SK-N-SH (cell line): ENCODE data around the gene PHLPP1. TPM values are rescaled to one million over a fixed set of nuclear protein-coding genes. Genes with fewer than 3 reads are reported as not detected.

Experiments used
- CTCF ChIA-PET: fragments of 300-600, 350-600 bp; formaldehyde crosslinking; extraction: SDS; loops from one replicate; lab custom pipeline; 2021; lab: Yijun Ruan, JAX
- POLR2A ChIA-PET: fragments of 350-600 bp; sonication (Branson Sonifier 250); formaldehyde crosslinking; extraction: SDS; loops from one replicate; lab custom pipeline; 2020; ENCODE audit warnings: antibody characterized with exemption, inconsistent platforms; lab: Yijun Ruan, JAX
- DNase-seq: peaks from one replicate; pipeline ENCODE4 v3.0.0; 2012
- H2AFZ ChIP-seq: fragments of 200-600 bp; sonication (generic); 2 replicates; pipeline ENCODE4 v1.8.1; 2016; ENCODE audit warnings: antibody characterized with exemption, mild to moderate bottlenecking, low read depth
- H3F3A ChIP-seq: fragments of 200-600 bp; sonication (generic); replicated peaks from 2 replicates; pipeline ENCODE3; 2016; ENCODE audit warnings: antibody characterized with exemption, mild to moderate bottlenecking; ENCODE audit not compliant: insufficient read depth
- H3K27ac ChIP-seq, 2 experiments: fragments of 200-500 bp in 1 of 2; fragments of 200-600 bp in 1 of 2; sonication (Bioruptor generic) in 1 of 2; sonication (generic), shearing (Covaris generic) in 1 of 2; 2 replicates each; pipeline versions ENCODE4 v1.5.1 to v1.6.1; 2014 to 2016; ENCODE audit warnings: low read depth in 2 of 2, inconsistent platforms in 1 of 2, low read length in 1 of 2, mild to moderate bottlenecking in 1 of 2, mixed read lengths in 1 of 2
- H3K27me3 ChIP-seq: fragments of 200-600 bp; sonication (generic), shearing (Covaris generic); 2 replicates; pipeline ENCODE4 v1.6.1; 2016; ENCODE audit warnings: mixed run types; ENCODE audit not compliant: insufficient read depth
- H3K36me3 ChIP-seq, 2 experiments: fragments of 200-500 bp in 1 of 2; fragments of 200-600 bp in 1 of 2; sonication (Bioruptor generic) in 1 of 2; sonication (generic) in 1 of 2; replicated peaks in 1 of 2; 2 replicates each; pipeline versions ENCODE3 to v1.5.1; 2014 to 2016; ENCODE audit warnings: low read length in 1 of 2, mild to moderate bottlenecking in 1 of 2; ENCODE audit not compliant: insufficient read depth in 2 of 2, control insufficient read depth in 1 of 2
- H3K4me1 ChIP-seq, 2 experiments: fragments of 200-500 bp in 1 of 2; fragments of 200-600 bp in 1 of 2; sonication (Bioruptor generic) in 1 of 2; sonication (generic), shearing (Covaris generic) in 1 of 2; 2 replicates each; pipeline versions ENCODE4 v1.5.1 to v1.6.1; 2014 to 2016; ENCODE audit warnings: low read depth in 1 of 2, low read length in 1 of 2, mixed run types in 1 of 2; ENCODE audit not compliant: insufficient read depth in 2 of 2, control insufficient read depth in 1 of 2
- H3K4me2 ChIP-seq: fragments of 200-600 bp; sonication (generic), shearing (Covaris generic); 2 replicates; pipeline ENCODE4 v1.6.1; 2017; ENCODE audit warnings: mixed run types
- H3K4me3 ChIP-seq, 2 experiments: fragments of 200-500 bp in 1 of 2; fragments of 200-600 bp in 1 of 2; sonication (Bioruptor generic) in 1 of 2; sonication (generic), shearing (Covaris generic) in 1 of 2; 2 replicates each; pipeline versions ENCODE4 v1.5.1 to v1.8.1; 2014 to 2016; ENCODE audit warnings: low read depth in 2 of 2, inconsistent platforms in 1 of 2, low read length in 1 of 2, mild to moderate bottlenecking in 1 of 2, mixed read lengths in 1 of 2, moderate library complexity in 1 of 2
- H3K79me2 ChIP-seq: fragments of 200-600 bp; sonication (generic); 2 replicates; pipeline ENCODE4 v1.8.1; 2017; ENCODE audit warnings: mild to moderate bottlenecking; ENCODE audit not compliant: insufficient read depth
- H3K9ac ChIP-seq: fragments of 200-600 bp; sonication (generic); 2 replicates; pipeline ENCODE4 v1.6.1; 2017; ENCODE audit warnings: mixed run types
- H3K9me2 ChIP-seq: fragments of 200-600 bp; sonication (generic); 2 replicates; pipeline ENCODE4 v1.6.1; 2017; ENCODE audit warnings: mixed run types
- H3K9me3 ChIP-seq: fragments of 200-600 bp; sonication (generic); 2 replicates; pipeline ENCODE4 v1.6.1; 2017; ENCODE audit warnings: mixed run types, mild to moderate bottlenecking, moderate library complexity
- H4K20me1 ChIP-seq: fragments of 200-600 bp; sonication (generic); 2 replicates; pipeline ENCODE4 v1.6.1; 2017; ENCODE audit warnings: mild to moderate bottlenecking, mixed run types; ENCODE audit not compliant: insufficient read depth
- CHD2 ChIP-seq: fragments of 150-350 bp; IDR thresholded peaks from 2 replicates; pipeline ENCODE4 v1.6.1; 2018; ENCODE audit warnings: low read length; ENCODE audit not compliant: partially characterized antibody
- FOXJ3 ChIP-seq: sonication (generic); formaldehyde crosslinking; IDR thresholded peaks from 2 replicates; pipeline ENCODE4 v1.5.1; 2020; ENCODE audit warnings: mild to moderate bottlenecking, missing genetic modification reagents
- FOXM1 ChIP-seq: IDR thresholded peaks from 2 replicates; pipeline ENCODE4 v1.4.0; 2012; ENCODE audit warnings: low read depth, mild to moderate bottlenecking
- GATA2 ChIP-seq: sonication (generic); formaldehyde crosslinking; IDR thresholded peaks from 2 replicates; pipeline ENCODE4 v1.5.0; 2020; ENCODE audit warnings: mild to moderate bottlenecking, missing genetic modification reagents
- JUND ChIP-seq: IDR thresholded peaks from 2 replicates; pipeline ENCODE4 v1.4.0; 2012
- MXI1 ChIP-seq: IDR thresholded peaks from 2 replicates; pipeline ENCODE4 v1.6.1; 2012; ENCODE audit warnings: mild to moderate bottlenecking, low read depth, low read length, improper control_type of control experiment
- NFIC ChIP-seq: IDR thresholded peaks from 2 replicates; pipeline ENCODE4 v1.4.0; 2012; ENCODE audit warnings: borderline replicate concordance
- RFX5 ChIP-seq: IDR thresholded peaks from 2 replicates; pipeline ENCODE4 v1.6.1; 2012; ENCODE audit warnings: mild to moderate bottlenecking, improper control_type of control experiment, low read length
- SIN3A ChIP-seq: IDR thresholded peaks from 2 replicates; pipeline ENCODE4 v1.6.1; 2012; ENCODE audit warnings: low read depth, mild to moderate bottlenecking, low read length, moderate library complexity, borderline replicate concordance
- TCF12 ChIP-seq: IDR thresholded peaks from 2 replicates; pipeline ENCODE4 v1.4.0; 2012
- TEAD4 ChIP-seq: IDR thresholded peaks from 2 replicates; pipeline ENCODE4 v1.4.0; 2012; ENCODE audit warnings: mild to moderate bottlenecking, borderline replicate concordance; ENCODE audit not compliant: insufficient read depth
- USF2 ChIP-seq: fragments of 150-350 bp; IDR thresholded peaks from 2 replicates; pipeline ENCODE4 v1.6.1; 2017; ENCODE audit warnings: antibody characterized with exemption, low read length, low read depth, borderline replicate concordance
- WGBS: methylation state at CpG from one replicate; pipeline ENCODE4 v1.1.6; 2017; ENCODE audit warnings: low lambda C conversion rate; 5-methylcytosine and 5-hydroxymethylcytosine counted together
- polyA plus RNA-seq, 3 experiments: library from polyadenylated mRNA; depleted of rRNA; stranded (reverse); fragments of >200 nt; gene quantifications; 2 replicates each; pipeline ENCODE4 v1.2.3, GENCODE V29; 2012
- TF ChIP-seq, protein P1 (sequence below): IDR thresholded peaks from 2 replicates; pipeline ENCODE4 v1.4.0; 2012; ENCODE audit warnings: low read depth, borderline replicate concordance
- TF ChIP-seq, protein P2 (sequence below): fragments of 150-350 bp; IDR thresholded peaks from 2 replicates; pipeline ENCODE4 v1.6.1; 2016; ENCODE audit warnings: mild to moderate bottlenecking, low read depth, low read length

PHLPP1 gene
- polyA plus RNA-seq, 1 of the 3 experiments (the other 2 are of a cell fraction) = 4.6 TPM

- H3F3A ChIP-seq = no peaks in the 10 kb centered on the region
- H3K9me2 ChIP-seq = no peaks in the 10 kb centered on the region
- H3K4me2 ChIP-seq = no peak overlapping the region
- no peak overlapping the region for H2AFZ ChIP-seq
- WGBS = 91% methylated on average over 2 of the region's 2 CpGs
- ChIA-PET CTCF (interaction anchor here (1.0 to 1.3 kb wide), 2 partner anchors 27 to 184 kb away, joined by 3 read pairs; no protein-coding TSS in a partner anchor), POLR2A (no interaction called here)
- H3K36me3 ChIP-seq = no peaks in the 10 kb centered on the region
- H3K9me3 ChIP-seq = no peaks in the 10 kb centered on the region
- no peak overlapping the region for H3K4me3 ChIP-seq
- no peak overlapping the region for H3K9ac ChIP-seq
- DNase-seq = no peak
- peaks cover 8% of the 10 kb centered on the region; the same call in 1 of the 2 replicates for H3K79me2 ChIP-seq
- H3K27me3 ChIP-seq = no peaks in the 10 kb centered on the region
- peaks cover 0 to 5% of the 10 kb centered on the region in 2 experiments; a peak in 2 of 4 replicates for H3K4me1 ChIP-seq
- no peaks in the 10 kb centered on the region for H4K20me1 ChIP-seq
- TF ChIP-seq MXI1 (no peak), TEAD4 (no peak), CHD2 (no peak), FOXJ3 (CRISPR knock-in tag) (no peak), SIN3A (no peak), TCF12 (no peak), GATA2 (no peak)
- no peak overlapping the region for H3K27ac ChIP-seq
These were observed 57.7 kb downstream of the PHLPP1 start for GRCh38 chr18:62772860-62773584.

DNA sequence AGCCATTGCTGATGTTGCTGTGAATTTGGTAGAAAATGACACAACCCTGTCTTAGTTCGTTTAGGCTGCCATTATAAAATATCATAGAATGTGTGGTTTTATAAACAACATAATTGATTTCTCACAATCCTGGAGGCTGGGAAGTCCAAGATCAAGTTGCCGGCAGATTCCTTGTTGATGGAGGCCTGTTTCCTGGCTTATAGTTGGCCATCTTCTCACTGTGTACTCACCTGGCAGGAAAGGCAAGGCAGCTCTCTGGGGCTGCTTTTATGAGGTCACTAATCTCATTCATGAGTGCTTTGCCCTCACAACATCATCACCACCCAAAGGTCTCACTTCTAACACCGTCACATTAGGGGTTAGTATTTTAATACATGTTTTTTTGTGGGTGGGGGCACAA, 58.4 kb downstream of the PHLPP1 start:
- Histone ChIP-seq H3K79me2 (peaks cover 14% of the 10 kb centered on the region; the same call in 1 of the 2 replicates), H3K9ac (no peak overlapping the region), H3K9me2 (no peaks in the 10 kb centered on the region), H4K20me1 (no peaks in the 10 kb centered on the region), H3K4me1 (peaks cover 0 to under 1% of the 10 kb centered on the region in 2 experiments; a peak in 2 of 4 replicates), H2AFZ (no peak overlapping the region), H3K27me3 (no peaks in the 10 kb centered on the region), H3K4me2 (no peak overlapping the region), H3K36me3 (no peaks in the 10 kb centered on the region), H3F3A (no peaks in the 10 kb centered on the region), H3K9me3 (no peaks in the 10 kb centered on the region), H3K27ac (no peak overlapping the region), H3K4me3 (no peak overlapping the region)
- TF ChIP-seq, protein P1, sequence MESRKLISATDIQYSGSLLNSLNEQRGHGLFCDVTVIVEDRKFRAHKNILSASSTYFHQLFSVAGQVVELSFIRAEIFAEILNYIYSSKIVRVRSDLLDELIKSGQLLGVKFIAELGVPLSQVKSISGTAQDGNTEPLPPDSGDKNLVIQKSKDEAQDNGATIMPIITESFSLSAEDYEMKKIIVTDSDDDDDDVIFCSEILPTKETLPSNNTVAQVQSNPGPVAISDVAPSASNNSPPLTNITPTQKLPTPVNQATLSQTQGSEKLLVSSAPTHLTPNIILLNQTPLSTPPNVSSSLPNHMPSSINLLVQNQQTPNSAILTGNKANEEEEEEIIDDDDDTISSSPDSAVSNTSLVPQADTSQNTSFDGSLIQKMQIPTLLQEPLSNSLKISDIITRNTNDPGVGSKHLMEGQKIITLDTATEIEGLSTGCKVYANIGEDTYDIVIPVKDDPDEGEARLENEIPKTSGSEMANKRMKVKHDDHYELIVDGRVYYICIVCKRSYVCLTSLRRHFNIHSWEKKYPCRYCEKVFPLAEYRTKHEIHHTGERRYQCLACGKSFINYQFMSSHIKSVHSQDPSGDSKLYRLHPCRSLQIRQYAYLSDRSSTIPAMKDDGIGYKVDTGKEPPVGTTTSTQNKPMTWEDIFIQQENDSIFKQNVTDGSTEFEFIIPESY = no peak
- TF ChIP-seq FOXM1 (no peak), RFX5 (no peak), JUND (no peak), NFIC (no peak), USF2 (no peak)
- TF ChIP-seq, protein P2, sequence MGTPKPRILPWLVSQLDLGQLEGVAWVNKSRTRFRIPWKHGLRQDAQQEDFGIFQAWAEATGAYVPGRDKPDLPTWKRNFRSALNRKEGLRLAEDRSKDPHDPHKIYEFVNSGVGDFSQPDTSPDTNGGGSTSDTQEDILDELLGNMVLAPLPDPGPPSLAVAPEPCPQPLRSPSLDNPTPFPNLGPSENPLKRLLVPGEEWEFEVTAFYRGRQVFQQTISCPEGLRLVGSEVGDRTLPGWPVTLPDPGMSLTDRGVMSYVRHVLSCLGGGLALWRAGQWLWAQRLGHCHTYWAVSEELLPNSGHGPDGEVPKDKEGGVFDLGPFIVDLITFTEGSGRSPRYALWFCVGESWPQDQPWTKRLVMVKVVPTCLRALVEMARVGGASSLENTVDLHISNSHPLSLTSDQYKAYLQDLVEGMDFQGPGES = no peak
- ChIA-PET POLR2A (no interaction called here), CTCF (interaction anchor here (1.0 to 1.3 kb wide), 2 partner anchors 26 to 184 kb away, joined by 3 read pairs; no protein-coding TSS in a partner anchor)
- DNase-seq = no peak
- 88% methylated on average over 3 of the region's 3 CpGs for WGBS
